IPS DF 6.9 (cell line): ENCODE data around the gene SPTB.

Source experiments
- DNase-seq: peaks from one replicate; pipeline ENCODE4 v3.0.0-alpha.2; 2013; ENCODE audit warnings: low read depth, low spot score
- H3K27ac ChIP-seq: one replicate; pipeline ENCODE4 v1.5.1; 2013; ENCODE audit warnings: low read length, control low read depth
- H3K27me3 ChIP-seq: 2 replicates; pipeline ENCODE4 v1.6.1; 2013; ENCODE audit warnings: mild to moderate bottlenecking, low read length; ENCODE audit not compliant: control insufficient read depth, insufficient read depth
- H3K36me3 ChIP-seq: 2 replicates; pipeline ENCODE4 v1.6.1; 2013; ENCODE audit warnings: low read length; ENCODE audit not compliant: control insufficient read depth, insufficient read depth
- H3K4me1 ChIP-seq: 2 replicates; pipeline ENCODE4 v1.6.1; 2013; ENCODE audit warnings: low read length; ENCODE audit not compliant: control insufficient read depth, insufficient read depth
- H3K4me3 ChIP-seq: 2 replicates; pipeline ENCODE4 v1.5.1; 2013; ENCODE audit warnings: mild to moderate bottlenecking, low read length
- H3K9me3 ChIP-seq: 2 replicates; pipeline ENCODE4 v1.6.1; 2013; ENCODE audit warnings: low read length, inconsistent platforms; ENCODE audit not compliant: control insufficient read depth, insufficient read depth
- WGBS: extraction: QIAGEN DNeasy Blood & Tissue Kit; methylation state at CpG from one replicate; pipeline ENCODE4 v1.1.7; 2013; ENCODE audit warnings: mixed read lengths, missing lambda C conversion rate; ENCODE audit not compliant: insufficient read length, insufficient coverage; 5-methylcytosine and 5-hydroxymethylcytosine counted together

SPTB gene

GRCh38 chr14:64741200-64741599 is 138.5 kb downstream of the SPTB start:
- Histone ChIP-seq H3K4me1 (no peaks in the 10 kb centered on the region; the same call in none of the 2 replicates), H3K9me3 (no peaks in the 10 kb centered on the region), H3K27ac (no peak overlapping the region), H3K4me3 (no peak overlapping the region), H3K27me3 (no peaks in the 10 kb centered on the region), H3K36me3 (peaks cover 51% of the 10 kb centered on the region)
- no CpG with 5 or more reads among the region's 15 CpGs for WGBS
- DNase-seq: no peak

- no CpG with 5 or more reads among the region's 9 CpGs for WGBS
- peaks cover 47% of the 10 kb centered on the region for H3K36me3 ChIP-seq
- H3K27me3 ChIP-seq: no peaks in the 10 kb centered on the region
- DNase-seq: no peak
- no peak overlapping the region for H3K27ac ChIP-seq
- H3K9me3 ChIP-seq: no peaks in the 10 kb centered on the region
- H3K4me1 ChIP-seq: peaks cover 2% of the 10 kb centered on the region
- H3K4me3 ChIP-seq: no peak overlapping the region
Observed at GRCh38 chr14:64738281-64738804, 141.4 kb downstream of the SPTB start.

GRCh38 chr14:64737391-64738280 is 142.1 kb downstream of the SPTB start:
- Histone ChIP-seq H3K27me3 (no peaks in the 10 kb centered on the region), H3K4me1 (peaks cover 2% of the 10 kb centered on the region), H3K27ac (no peak overlapping the region), H3K4me3 (no peak overlapping the region), H3K9me3 (no peaks in the 10 kb centered on the region), H3K36me3 (peaks cover 41% of the 10 kb centered on the region)
- DNase-seq: no peak
- no CpG with 5 or more reads among the region's 17 CpGs for WGBS

- no CpG with 5 or more reads among the region's 28 CpGs for WGBS
- H3K27me3 ChIP-seq: no peaks in the 10 kb centered on the region
- no peaks in the 10 kb centered on the region for H3K9me3 ChIP-seq
- no peak overlapping the region for H3K27ac ChIP-seq
- peaks cover 2% of the 10 kb centered on the region for H3K4me1 ChIP-seq
- H3K4me3 ChIP-seq: no peak overlapping the region
- DNase-seq: no peak
- H3K36me3 ChIP-seq: peaks cover 40% of the 10 kb centered on the region
Observed at GRCh38 chr14:64736271-64737169, 143.2 kb downstream of the SPTB start.

GRCh38 chr14:64734990-64735389 is 144.7 kb downstream of the SPTB start:
- DNase-seq: no peak
- Histone ChIP-seq H3K27me3 (no peaks in the 10 kb centered on the region), H3K36me3 (peaks cover 37% of the 10 kb centered on the region), H3K9me3 (no peaks in the 10 kb centered on the region), H3K27ac (no peak overlapping the region), H3K4me1 (peaks cover 2% of the 10 kb centered on the region), H3K4me3 (no peak overlapping the region)
- WGBS: no CpG with 5 or more reads among the region's 6 CpGs

GRCh38 chr14:64733899-64734298 is 145.8 kb downstream of the SPTB start:
- peaks cover 33% of the 10 kb centered on the region for H3K36me3 ChIP-seq
- H3K4me1 ChIP-seq: peaks cover 2% of the 10 kb centered on the region
- no peak overlapping the region for H3K27ac ChIP-seq
- H3K4me3 ChIP-seq: no peak overlapping the region
- no CpG with 5 or more reads among the region's 1 CpG for WGBS
- H3K27me3 ChIP-seq: no peaks in the 10 kb centered on the region
- no peaks in the 10 kb centered on the region for H3K9me3 ChIP-seq
- no peak for DNase-seq

GRCh38 chr14:64733321-64733720 is 146.4 kb downstream of the SPTB start:
- Histone ChIP-seq H3K4me1 (peaks cover 2% of the 10 kb centered on the region; the same call in 1 of the 2 replicates), H3K9me3 (no peaks in the 10 kb centered on the region), H3K4me3 (no peak overlapping the region), H3K36me3 (peaks cover 36% of the 10 kb centered on the region), H3K27me3 (no peaks in the 10 kb centered on the region), H3K27ac (no peak overlapping the region)
- no CpG with 5 or more reads among the region's 11 CpGs for WGBS
- DNase-seq: no peak

- Histone ChIP-seq H3K27me3 (no peaks in the 10 kb centered on the region), H3K4me3 (no peak overlapping the region), H3K9me3 (no peaks in the 10 kb centered on the region), H3K27ac (no peak overlapping the region), H3K36me3 (peaks cover 37% of the 10 kb centered on the region), H3K4me1 (peaks cover 2% of the 10 kb centered on the region; the same call in 1 of the 2 replicates)
- DNase-seq: no peak
- no CpG with 5 or more reads among the region's 14 CpGs for WGBS
Observed at GRCh38 chr14:64732536-64733120, 147.1 kb downstream of the SPTB start.

- Histone ChIP-seq H3K36me3 (peaks cover 37% of the 10 kb centered on the region), H3K27ac (no peak overlapping the region), H3K4me3 (no peak overlapping the region), H3K9me3 (no peaks in the 10 kb centered on the region), H3K4me1 (peaks cover 2% of the 10 kb centered on the region; the same call in 1 of the 2 replicates), H3K27me3 (no peaks in the 10 kb centered on the region)
- WGBS: no CpG with 5 or more reads among the region's 4 CpGs
- DNase-seq: no peak
Observed at GRCh38 chr14:64732066-64732465, 147.6 kb downstream of the SPTB start.

- no CpG with 5 or more reads among the region's 15 CpGs for WGBS
- no peaks in the 10 kb centered on the region for H3K9me3 ChIP-seq
- no peak overlapping the region for H3K4me3 ChIP-seq
- H3K4me1 ChIP-seq: peaks cover 4% of the 10 kb centered on the region
- H3K27me3 ChIP-seq: no peaks in the 10 kb centered on the region
- H3K27ac ChIP-seq: no peak overlapping the region
- DNase-seq: no peak
- H3K36me3 ChIP-seq: peaks cover 36% of the 10 kb centered on the region
Observed at GRCh38 chr14:64731141-64731581, 148.5 kb downstream of the SPTB start.
